Left forelimb (tissue), 1 donor: ENCODE results near the gene SAYSD1.
"Not testable (repeated sequence)": the region's sequence is repeated elsewhere in the genome, so short reads cannot be mapped to it uniquely, and the experiment has no call there.

Experiments
- DNase-seq: peaks from one replicate; pipeline ENCODE4 v3.0.0-alpha.2; 2018; ENCODE audit warnings: low spot score

The SAYSD1 gene

GRCh38 chr6:39114704-39115599 is at the start of gene SAYSD1:
Gene SAYSD1, minus strand, starts transcription at chr6:39115186. Its CDS starts 97 bp downstream, at chr6:39115089.
- DNase-seq: peak; percentile 93

- no peak for DNase-seq
Observed at GRCh38 chr6:39157511-39157910, 42.5 kb upstream of the SAYSD1 start.

GRCh38 chr6:39156801-39157200 is 41.8 kb upstream of the SAYSD1 start:
- no peak for DNase-seq

DNA sequence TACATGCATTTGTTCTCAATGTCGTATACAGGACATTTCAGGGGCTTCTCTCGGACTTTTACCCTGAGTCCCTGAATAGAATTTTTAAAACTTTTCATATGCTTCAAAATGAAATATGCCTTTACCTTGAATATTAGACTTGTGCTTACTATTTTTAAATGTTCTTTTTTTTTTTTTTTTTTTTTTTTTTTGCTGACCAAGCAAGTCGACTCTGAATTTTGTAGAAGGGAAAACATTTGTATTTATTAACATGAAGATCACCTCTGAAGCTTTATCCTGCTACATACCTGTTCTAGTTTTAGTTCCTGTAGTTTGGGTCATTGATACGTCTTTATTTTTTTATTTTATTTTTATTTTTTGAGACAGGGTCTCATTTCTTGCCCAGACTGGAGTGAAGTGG is 39.7 kb upstream of the SAYSD1 start:
- DNase-seq: no peak

GRCh38 chr6:39153766-39154397 is 38.9 kb upstream of the SAYSD1 start:
- DNase-seq: no peak

GRCh38 chr6:39152262-39152661 is 37.3 kb upstream of the SAYSD1 start:
- no peak for DNase-seq

- DNase-seq: no peak
Observed at GRCh38 chr6:39151211-39151610, 36.2 kb upstream of the SAYSD1 start.

GRCh38 chr6:39144481-39145173 is 29.6 kb upstream of the SAYSD1 start:
- DNase-seq: no peak

GRCh38 chr6:39143238-39143930 is 28.4 kb upstream of the SAYSD1 start:
- no peak for DNase-seq

DNA sequence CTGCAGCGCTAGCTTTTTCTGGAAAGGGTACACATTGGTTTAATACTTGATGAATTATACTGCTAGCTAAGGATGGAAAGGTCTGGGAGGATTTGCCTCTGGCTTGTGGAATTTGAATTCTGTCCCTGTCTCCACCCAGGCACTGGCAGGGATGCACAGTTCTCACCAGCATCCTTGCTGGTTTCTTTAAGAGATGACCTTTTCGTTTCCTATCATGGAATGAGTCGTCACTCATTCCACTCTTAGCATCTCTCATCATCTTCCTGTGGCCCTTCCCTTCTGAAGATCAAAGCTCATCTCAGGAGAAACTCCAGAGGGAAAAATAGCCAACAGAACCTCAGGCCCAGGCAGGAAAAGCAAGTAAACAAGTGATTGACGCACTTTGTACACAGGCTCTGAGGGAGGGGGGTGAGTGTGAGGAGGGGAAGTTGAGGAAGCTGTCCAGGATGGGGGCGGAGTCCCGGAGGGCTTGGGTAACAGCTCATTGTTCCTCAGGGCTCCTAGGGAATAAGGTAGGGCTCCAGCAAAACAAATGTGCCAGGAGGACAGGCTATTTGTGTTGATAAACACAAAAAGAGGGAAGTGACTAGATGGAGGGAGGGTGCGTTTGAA is 25.7 kb upstream of the SAYSD1 start:
- no peak for DNase-seq

DNA sequence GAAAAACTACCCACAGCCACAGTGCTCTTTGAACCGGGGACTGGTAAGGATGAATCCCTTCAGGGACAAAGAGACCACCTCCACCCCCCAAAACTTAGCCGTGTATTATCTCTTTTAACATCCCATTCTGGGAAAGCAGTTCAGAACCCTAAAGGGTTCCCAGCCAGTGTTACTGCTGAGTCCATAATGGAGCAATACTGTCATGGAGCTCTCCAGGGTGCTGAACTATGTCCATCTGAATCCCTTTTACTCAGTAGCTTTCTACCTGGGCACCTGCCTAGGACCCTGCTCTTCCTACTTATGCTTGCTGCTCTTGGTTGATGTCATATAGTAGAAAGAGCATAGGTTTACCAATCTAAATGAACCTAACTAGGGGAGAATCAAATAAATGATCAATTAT is 22.3 kb upstream of the SAYSD1 start:
- no peak for DNase-seq

DNA sequence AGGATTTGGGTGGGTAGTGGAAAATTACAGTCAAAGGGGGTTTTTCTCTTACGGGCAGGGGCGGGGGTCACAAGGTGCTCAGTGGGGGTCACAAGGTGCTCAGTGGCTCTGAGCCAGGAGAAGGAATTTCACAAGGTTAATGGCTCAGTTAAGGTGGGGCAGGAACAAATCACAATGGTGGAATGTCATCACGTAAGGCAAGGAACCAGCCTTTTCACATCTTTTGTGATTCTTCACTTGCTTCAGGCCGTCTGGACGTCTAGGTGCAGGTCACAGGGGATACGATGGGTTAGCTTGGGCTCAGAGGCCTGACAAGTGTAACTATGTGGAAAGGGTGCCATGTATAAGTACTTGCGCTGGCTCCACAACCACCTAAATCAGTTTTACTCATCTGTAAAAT is 21.2 kb upstream of the SAYSD1 start:
- not testable (repeated sequence) for DNase-seq

DNA sequence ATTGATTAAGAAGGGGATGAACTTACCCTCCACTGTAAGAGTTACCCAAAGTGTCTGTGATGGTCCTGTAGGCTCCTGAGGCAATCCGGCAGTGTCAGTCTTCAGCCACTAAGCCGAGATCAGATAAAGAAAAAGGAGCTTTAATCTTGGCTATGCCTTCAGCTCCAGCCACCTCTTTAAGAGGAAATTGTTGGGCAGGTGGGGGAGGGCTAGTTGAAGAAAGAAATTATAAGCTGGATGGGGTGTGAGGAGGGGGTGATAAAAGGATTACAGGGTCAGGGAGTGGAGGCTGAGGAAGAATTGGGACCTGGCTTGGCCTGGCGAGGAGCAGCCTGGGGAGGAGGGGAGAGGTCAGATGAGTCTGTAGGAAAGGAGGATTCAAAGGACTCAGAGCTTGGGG is 19.8 kb upstream of the SAYSD1 start:
- not testable (repeated sequence) for DNase-seq

DNA sequence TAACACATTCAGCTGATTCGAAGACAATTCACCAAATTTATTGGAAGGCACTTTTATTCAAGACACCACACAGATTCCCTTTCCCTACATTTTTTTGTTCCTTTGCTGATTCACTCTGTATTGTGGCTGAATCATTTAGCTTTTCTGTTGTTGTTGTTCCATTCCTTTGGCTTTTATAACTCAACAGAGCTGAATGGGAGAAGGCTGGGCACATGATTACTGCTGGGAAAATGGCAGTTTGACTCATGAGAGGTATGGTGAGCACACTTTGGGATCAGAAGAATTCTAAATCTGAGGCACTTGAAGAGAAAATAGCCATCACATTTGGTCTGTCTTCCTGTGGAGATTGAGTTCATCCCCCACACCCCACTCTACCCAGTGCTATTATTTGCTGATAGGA is 15.7 kb upstream of the SAYSD1 start:
- no peak for DNase-seq

- DNase-seq: no peak
Observed at GRCh38 chr6:39128832-39129231, 13.8 kb upstream of the SAYSD1 start.

DNA sequence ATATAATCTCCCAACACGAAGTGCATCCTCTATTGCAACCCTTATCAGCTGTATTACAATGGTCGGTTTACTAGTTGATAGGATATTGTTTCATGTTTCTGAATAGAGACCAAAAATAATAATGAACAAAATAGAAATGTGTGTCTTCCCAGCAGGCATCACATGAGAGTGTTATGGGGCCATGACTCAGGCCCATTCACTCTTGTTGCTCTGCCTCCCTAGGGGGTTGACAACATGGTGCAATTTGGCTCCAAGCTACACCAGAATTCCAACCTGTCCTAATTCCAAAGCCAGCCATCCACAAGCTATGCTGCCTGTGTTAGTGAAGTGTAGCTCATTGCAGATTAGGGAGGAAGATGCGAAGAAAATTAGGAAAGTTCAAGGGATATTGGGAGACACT is 13.1 kb upstream of the SAYSD1 start:
- DNase-seq: no peak

- DNase-seq: no peak
Observed at GRCh38 chr6:39124114-39124513, 9.1 kb upstream of the SAYSD1 start.

GRCh38 chr6:39118921-39119320 is 3.9 kb upstream of the SAYSD1 start:
- no peak for DNase-seq

GRCh38 chr6:39114388-39114703 is 640 bp downstream of the SAYSD1 start:
- DNase-seq: no peak

GRCh38 chr6:39113788-39114187 is 1.2 kb downstream of the SAYSD1 start:
- DNase-seq: no peak

GRCh38 chr6:39111280-39111679 is 3.7 kb downstream of the SAYSD1 start:
- no peak for DNase-seq
